ENCODE measurements around the gene BPIFB4. TPM values are rescaled to one million over a fixed set of nuclear protein-coding genes. Genes with fewer than 3 reads are reported as not detected.

BPIFB4 gene
- total and polyA plus RNA-seq, 9 of the 15 experiments (the other 6 are each of a cell fraction or from before 2014, with no cell fraction given) = not detected

- no peak overlapping the region for H3K4me3 ChIP-seq
- no peak overlapping the region for H2AFZ ChIP-seq (ENCODE audit: low read depth, low read length)
- H3K79me2 ChIP-seq (ENCODE audit: control insufficient read depth, insufficient read depth, low read length) = no peaks in the 10 kb centered on the region
- intact Hi-C loops (cut with micrococcal nuclease) = no loop called here
- no peak for FAIRE-seq
- H3K9ac ChIP-seq (ENCODE audit: insufficient read depth in 1 of 2, low read depth in 2 of 2, low read length in 2 of 2) = no peak overlapping the region
- WGBS (ENCODE audit: insufficient coverage, low coverage, missing lambda C conversion rate) = 2% methylated on average over 11 of the region's 14 CpGs
- H3K4me1 ChIP-seq (replicated peaks in 1 of 2; ENCODE audit: control insufficient read depth in 2 of 2, insufficient read depth in 2 of 2, low read length in 2 of 2) = peaks cover 0 to 6% of the 10 kb centered on the region in 2 experiments; a peak in 1 of 5 replicates
- no TSS peak for BruUV-seq (replicated peaks)
- no peaks in the 10 kb centered on the region for H3K36me3 ChIP-seq (ENCODE audit: control insufficient read depth, insufficient read depth, low read length)
- ChIA-PET POLR2A (no interaction called here), CTCF (ENCODE audit: low intra/inter-chr PET ratio) (no interaction called here)
- no peak overlapping the region for H3K27ac ChIP-seq (ENCODE audit: extremely low read depth, low read depth, low read length)
- peaks cover 14 to 71% of the 10 kb centered on the region in 2 experiments; a peak in 4 of 5 replicates for H3K27me3 ChIP-seq (ENCODE audit: control insufficient read depth in 2 of 2, insufficient read depth in 2 of 2, low read length in 2 of 2)
- no peak for DNase-seq (ENCODE audit: extremely low read depth in 1 of 4, low spot score in 3 of 4)
- in situ Hi-C loops (cut with MboI) = no loop called here
- H3K4me2 ChIP-seq (ENCODE audit: insufficient read depth, low read length) = no peak overlapping the region
- TF ChIP-seq ZNF311 (CRISPR knock-in tag; IDR thresholded peaks at IDR 0.05) = no peak
- no peak for TF ChIP-seq ZNF551 (CRISPR knock-in tag; IDR thresholded peaks at IDR 0.05)
- TF ChIP-seq ZBTB43 (CRISPR knock-in tag; IDR thresholded peaks at IDR 0.05) = no peak
- TF ChIP-seq ATF6 (CRISPR knock-in tag; IDR thresholded peaks at IDR 0.05) = no peak
- no peak for TF ChIP-seq RB1 (IDR thresholded peaks at IDR 0.05; ENCODE audit: low read depth)
- peaks cover 13% of the 10 kb centered on the region for H4K20me1 ChIP-seq (replicated peaks; ENCODE audit: control insufficient read depth, insufficient read depth, low read length)
- no peaks in the 10 kb centered on the region for H3K9me1 ChIP-seq (ENCODE audit: control insufficient read depth, insufficient read depth, low read length)
- H3K9me3 ChIP-seq (replicated peaks; ENCODE audit: control insufficient read depth, insufficient read depth, low read depth, low read length) = no peaks in the 10 kb centered on the region
- no peak for ATAC-seq
Measured at GRCh38 chr20:33061658-33062028, 17.8 kb upstream of the BPIFB4 start.

Measured in K562 (cell line).